ENCODE data around the gene GPX3.

Gene GPX3

GRCh38 chr5:151058301-151058700, 37.9 kb downstream of the GPX3 start:
- DNase-seq, result no peak

- no peak for DNase-seq
Measured at GRCh38 chr5:151058891-151059489, 38.6 kb downstream of the GPX3 start.

- no peak for DNase-seq
Measured at GRCh38 chr5:151060742-151061141, 40.4 kb downstream of the GPX3 start.

- DNase-seq, result peak in 1 of 14 donors; percentile 28
Measured at GRCh38 chr5:151062405-151063141, 42.2 kb downstream of the GPX3 start.

- peak in 1 of 14 donors; percentile 75 for DNase-seq
Measured at GRCh38 chr5:151063142-151063989, 43.0 kb downstream of the GPX3 start.

- no peak for DNase-seq
Measured at GRCh38 chr5:151064916-151065499, 44.6 kb downstream of the GPX3 start.

- DNase-seq, result no peak
Measured at GRCh38 chr5:151065609-151066008, 45.2 kb downstream of the GPX3 start.

GRCh38 chr5:151066920-151067319, 46.5 kb downstream of the GPX3 start:
- no peak for DNase-seq

- DNase-seq, result peak in 1 of 14 donors; percentile 52
Measured at GRCh38 chr5:151067632-151068432, 47.4 kb downstream of the GPX3 start.

- no peak for DNase-seq
Measured at GRCh38 chr5:151068433-151069197, 48.2 kb downstream of the GPX3 start.

GRCh38 chr5:151070449-151070848, 50.1 kb downstream of the GPX3 start:
- no peak for DNase-seq

- no peak for DNase-seq
Measured at GRCh38 chr5:151071021-151071420, 50.6 kb downstream of the GPX3 start.

- DNase-seq, result no peak
Measured at GRCh38 chr5:151071848-151072629, 51.6 kb downstream of the GPX3 start.

GRCh38 chr5:151072630-151073025, 52.2 kb downstream of the GPX3 start:
- DNase-seq, result no peak

- no peak for DNase-seq
Measured at GRCh38 chr5:151073280-151073679, 52.9 kb downstream of the GPX3 start.

- DNase-seq, result no peak
Measured at GRCh38 chr5:151074557-151074956, 54.2 kb downstream of the GPX3 start.

- peak in 2 of 14 donors; percentile 24 to 70 for DNase-seq
Measured at GRCh38 chr5:151075698-151076331, 55.4 kb downstream of the GPX3 start.

GRCh38 chr5:151076616-151077015, 56.2 kb downstream of the GPX3 start:
- DNase-seq, result no peak

- DNase-seq, result no peak
Measured at GRCh38 chr5:151077419-151077818, 57.0 kb downstream of the GPX3 start.

- DNase-seq, result no peak
Measured at GRCh38 chr5:151077967-151078366, 57.6 kb downstream of the GPX3 start.

All from C1 segment of cervical spinal cord (tissue), 14 donors.